HG03575 (cell line): ENCODE measurements around the gene THUMPD1.
A peak's percentile ranks its signal among the peaks of the same experiment; 100 is the strongest.
"Not testable (repeated sequence)": the region's sequence is repeated elsewhere in the genome, so short reads cannot be mapped to it uniquely, and the experiment has no call there.

ENCODE experiments used
- ATAC-seq: cut with Tn5 transposase; IDR thresholded peaks from one replicate; pipeline ENCODE4 v1.9.1; 2021; ENCODE audit not compliant: unreplicated experiment, insufficient number of reproducible peaks, low FRiP score; ENCODE audit errors: extremely low read depth

Gene THUMPD1, protein sequence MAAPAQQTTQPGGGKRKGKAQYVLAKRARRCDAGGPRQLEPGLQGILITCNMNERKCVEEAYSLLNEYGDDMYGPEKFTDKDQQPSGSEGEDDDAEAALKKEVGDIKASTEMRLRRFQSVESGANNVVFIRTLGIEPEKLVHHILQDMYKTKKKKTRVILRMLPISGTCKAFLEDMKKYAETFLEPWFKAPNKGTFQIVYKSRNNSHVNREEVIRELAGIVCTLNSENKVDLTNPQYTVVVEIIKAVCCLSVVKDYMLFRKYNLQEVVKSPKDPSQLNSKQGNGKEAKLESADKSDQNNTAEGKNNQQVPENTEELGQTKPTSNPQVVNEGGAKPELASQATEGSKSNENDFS

DNA sequence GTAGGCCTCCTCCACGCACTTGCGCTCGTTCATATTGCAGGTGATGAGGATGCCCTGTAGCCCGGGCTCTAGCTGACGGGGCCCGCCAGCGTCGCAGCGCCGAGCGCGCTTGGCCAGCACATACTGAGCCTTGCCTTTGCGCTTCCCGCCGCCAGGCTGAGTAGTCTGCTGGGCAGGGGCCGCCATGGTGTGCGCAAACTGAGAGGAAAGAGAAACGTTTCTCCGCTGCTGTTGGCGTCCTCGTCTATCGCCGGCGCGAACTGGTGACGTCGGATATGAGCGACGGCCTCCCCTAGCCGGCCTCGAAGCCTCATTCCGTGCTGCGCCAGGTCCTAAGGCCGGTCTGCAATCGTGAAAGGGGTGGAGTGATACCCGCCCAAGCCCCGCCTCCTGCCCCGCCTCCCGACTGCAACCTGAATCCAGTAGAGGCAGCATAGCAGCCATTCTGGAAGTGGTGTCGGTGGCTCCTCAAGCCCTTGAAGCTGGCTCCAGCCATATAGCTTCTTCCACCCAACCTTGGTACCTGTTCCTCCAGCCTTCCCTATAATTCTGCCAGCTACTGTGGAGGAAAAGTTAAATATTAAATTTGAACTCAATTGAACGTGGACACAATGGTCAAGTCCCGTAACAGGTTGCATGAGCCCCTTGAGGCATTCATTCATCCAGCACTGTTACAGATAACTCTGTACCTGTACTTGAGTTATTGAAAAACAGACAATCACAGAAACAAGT lies at the start of gene THUMPD1:
TSS of gene THUMPD1 (minus strand) at position 265 of the 732 bp plus-strand sequence. CDS start at position 186, 79 bp downstream.
- ATAC-seq = peak; percentile 30

DNA sequence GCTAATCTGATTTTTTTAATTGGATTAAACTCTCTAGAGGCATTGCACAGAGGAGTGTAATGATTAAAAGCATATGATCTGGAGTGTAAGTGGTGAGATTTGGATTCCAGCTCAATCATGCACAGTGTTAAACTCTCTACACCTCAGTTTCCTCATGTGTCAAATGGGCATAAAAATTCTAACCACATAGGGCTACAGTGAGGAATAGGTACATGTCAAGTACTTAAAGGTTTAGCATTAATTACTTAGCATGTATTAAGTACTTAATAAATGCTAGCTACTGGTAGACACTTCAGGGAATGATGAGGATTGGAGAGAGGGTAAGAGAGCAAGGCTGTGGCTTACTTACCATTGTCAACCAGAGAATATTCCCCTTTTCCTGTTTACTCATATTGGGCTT lies 47.5 kb upstream of the THUMPD1 start:
- no peak for ATAC-seq

DNA sequence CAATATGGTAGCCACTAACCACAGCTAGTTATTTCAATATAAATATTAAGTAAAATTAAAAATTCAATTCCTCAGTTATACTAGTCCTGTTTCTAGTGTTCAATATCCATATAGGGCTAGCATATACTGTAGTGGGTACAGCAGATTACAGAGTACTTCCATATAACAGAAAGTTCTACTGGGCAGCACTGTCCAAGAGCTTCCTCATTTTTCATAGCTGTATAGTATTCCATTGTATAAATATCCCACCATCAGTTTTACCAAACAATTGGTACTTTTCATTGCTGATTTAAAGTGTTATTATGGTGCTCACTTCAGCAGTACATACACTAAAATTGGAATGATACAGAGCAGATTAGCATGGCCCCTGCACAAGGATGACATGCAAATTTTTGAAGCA lies 42.6 kb upstream of the THUMPD1 start:
- ATAC-seq = no peak

DNA sequence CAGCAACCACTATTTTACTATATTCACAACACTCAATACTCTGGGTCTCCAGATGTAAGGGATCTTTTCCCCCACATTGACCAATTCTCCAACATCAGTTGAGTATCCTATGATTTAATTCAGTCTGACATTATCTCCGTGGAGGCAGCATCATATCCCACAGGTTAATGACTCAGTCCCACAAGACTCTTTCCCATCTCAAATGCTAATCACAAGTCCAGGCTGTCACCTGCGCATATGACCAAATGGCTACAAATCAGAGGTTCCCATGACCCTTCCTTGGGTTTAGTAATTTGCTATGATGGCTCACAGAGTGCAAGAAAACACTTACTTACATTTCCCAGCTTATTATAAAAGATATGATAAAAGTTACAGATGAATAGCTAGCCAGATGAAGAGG lies 40.9 kb upstream of the THUMPD1 start:
- ATAC-seq = no peak

DNA sequence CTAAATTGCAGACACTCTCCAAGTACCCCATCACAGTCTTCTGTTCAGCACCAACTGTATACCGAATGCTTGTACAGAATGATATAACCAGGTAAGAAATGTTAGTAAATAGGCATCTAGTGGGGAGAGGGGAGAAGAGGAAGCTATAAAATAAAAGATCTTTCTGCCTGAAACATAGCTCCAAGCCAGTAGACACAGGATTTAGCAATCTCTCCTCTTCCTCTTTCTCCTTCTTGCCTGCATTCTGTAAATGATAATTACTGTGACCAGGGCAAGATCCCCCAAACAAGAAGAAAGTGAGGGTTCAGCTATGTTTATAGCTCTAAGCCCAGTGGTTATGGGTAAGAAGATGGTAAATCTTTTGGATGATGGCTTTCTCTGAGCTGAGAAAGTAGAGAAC lies 40.1 kb upstream of the THUMPD1 start:
- no peak for ATAC-seq

DNA sequence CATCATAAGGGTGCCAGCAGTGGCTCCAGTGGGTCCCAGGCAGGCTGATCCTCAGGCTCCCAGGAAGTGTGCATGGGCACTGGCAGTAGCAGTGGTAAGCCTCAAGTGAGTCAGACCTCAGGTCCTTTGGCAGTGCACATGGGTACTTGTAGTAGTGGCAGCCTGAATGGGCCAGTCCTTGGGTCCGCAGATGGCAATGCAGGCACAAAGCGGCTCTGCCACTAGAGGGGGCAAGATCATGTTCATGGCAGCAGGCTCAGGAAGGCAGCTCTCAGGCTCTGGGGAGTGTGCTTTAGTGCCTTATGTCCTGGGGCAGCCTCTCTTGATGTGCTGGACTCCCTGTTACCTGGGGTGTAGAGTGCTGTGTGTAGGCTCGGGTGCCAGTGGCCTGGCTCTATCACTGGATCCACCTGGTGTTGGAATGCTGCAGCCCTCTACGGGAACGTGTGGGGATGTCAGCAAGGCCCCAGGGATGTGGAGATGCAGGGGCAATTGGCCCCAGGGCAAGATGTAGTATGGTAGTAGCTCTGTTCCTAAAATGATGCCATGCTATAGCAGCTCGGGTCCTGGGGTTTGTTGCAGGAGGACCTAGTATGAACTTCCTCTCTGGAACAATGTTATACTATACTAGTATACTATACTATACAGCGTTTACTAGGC lies 33.2 kb upstream of the THUMPD1 start:
- ATAC-seq = no peak

DNA sequence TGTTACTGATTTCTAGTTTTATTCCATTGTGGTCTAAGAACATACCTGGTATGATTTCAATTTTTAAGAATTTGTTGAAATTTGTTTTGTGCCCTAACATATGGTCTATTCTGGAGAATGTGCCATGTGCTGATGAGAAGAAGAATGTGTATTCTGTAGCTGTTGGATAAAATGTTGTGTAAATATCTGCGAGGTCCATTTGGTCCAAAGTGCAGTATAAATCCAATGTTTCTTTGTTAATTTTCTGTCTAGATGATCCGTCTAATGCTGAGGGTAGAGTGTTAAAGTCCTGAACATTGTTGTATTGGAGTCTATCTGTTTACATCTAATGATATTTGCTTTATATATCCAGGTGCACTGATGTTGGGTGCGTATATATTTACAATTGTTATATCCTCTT lies 32.1 kb upstream of the THUMPD1 start:
- no peak for ATAC-seq

DNA sequence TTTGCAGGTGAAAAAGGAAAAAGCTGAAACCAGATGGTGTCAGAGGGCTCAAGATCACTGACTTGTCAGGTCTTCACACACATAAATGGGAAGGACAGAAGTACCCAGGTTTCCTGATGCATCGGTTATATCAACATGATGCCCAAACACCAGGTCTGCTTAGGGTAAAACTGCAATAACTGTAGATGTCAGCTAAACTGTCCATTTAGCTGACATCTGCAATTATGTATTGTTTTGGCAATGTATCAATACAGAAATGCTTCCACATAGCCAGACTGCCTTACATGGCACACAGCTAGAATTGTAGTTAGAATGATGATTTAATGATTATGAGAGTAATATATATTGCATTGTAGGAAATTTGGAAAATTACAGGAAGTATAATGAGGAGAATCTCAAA lies 27.2 kb upstream of the THUMPD1 start:
- no peak for ATAC-seq

DNA sequence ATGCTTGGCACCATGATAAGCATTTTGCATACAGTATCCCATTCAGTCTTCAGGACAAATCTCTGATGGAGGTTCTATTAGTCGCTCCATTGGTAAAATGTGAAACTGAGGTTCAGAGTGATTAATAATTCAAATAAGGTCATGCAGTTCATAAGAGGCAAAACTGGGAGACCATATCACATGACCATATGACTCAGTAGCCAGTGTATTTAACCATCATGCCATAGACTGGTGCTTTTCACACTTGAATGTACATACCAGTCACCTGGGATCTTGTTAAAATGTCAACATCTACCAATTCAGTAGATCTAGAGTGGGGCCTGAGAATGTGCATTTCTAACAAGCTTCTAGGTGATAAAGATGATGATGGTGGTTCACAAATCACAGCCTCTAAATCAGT lies 26.5 kb upstream of the THUMPD1 start:
- ATAC-seq = no peak

DNA sequence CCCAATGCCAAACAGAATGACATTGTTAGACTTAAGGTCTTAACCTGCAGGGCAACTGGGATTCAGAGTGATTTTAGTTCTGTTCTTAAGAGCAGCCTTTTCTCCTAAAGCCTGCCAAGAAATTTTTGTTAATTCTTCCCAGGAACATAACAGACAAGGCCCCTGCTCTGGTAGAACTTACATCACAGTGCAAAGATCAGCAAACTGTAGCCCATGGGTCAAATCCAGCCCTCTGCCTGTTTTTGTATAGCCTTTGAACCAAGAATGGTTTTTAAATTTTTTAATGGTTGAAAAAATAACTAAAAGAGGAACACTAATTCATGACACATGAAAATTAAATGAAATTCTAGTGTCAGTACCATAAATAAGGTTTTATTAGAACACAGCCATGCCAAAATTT lies 26.0 kb upstream of the THUMPD1 start:
- ATAC-seq = no peak

DNA sequence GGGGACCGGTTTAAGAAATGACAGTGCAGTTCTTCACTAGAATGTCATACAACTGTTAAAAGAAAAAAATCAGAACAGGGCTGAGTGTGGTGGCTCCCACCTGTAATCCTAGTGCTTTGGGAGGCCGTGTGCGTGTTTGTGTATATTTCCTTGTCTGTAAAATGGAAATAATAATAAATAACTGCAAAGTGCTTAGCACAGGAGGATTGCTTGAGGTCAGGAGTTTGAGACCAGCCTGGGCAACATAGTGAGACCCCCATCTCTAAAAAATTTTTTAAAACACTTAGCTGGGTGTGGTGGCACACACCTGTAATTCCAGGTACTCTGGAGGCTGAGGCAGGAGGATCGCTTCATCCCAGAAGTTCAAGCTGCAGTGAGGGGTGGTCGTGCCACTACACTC lies 24.7 kb upstream of the THUMPD1 start:
- no peak for ATAC-seq

DNA sequence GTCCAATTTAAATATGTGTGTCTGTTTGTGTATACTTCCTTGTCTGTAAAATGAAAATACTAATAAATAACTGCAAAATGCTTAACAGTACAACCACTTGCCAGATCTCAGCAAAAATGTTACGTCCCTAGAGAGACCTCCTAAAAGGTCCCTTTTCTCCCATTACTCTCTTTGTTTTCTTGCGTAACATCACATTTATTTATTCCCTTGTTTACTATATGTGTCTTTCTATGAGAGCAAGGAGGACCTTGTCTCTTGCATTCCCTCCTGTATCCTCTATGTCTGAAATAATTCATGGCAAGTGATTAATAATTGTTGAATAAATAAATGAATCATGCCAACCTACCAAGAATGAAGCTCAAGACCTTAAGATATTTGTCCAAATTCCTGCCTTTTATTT lies 24.1 kb upstream of the THUMPD1 start:
- no peak for ATAC-seq

DNA sequence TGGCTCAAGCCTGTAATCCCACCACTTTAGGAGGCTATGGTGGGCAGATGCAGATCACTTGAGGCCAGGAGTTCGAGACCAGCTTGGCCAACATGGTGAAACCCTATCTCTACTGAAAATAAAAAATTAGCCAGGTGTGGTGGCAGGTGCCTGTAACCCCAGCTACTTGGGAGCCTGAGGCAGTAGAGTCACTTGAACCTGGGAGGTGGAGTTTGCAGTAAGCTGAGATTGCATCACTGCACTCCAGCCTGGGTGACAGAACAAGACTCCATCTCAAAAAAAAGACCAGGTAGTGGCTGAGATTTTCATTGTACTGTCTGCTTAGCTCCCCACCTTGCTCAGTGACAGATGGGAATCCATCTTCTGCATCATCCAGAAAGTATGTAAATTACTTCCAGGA lies 22.8 kb upstream of the THUMPD1 start:
- not testable (repeated sequence) for ATAC-seq

DNA sequence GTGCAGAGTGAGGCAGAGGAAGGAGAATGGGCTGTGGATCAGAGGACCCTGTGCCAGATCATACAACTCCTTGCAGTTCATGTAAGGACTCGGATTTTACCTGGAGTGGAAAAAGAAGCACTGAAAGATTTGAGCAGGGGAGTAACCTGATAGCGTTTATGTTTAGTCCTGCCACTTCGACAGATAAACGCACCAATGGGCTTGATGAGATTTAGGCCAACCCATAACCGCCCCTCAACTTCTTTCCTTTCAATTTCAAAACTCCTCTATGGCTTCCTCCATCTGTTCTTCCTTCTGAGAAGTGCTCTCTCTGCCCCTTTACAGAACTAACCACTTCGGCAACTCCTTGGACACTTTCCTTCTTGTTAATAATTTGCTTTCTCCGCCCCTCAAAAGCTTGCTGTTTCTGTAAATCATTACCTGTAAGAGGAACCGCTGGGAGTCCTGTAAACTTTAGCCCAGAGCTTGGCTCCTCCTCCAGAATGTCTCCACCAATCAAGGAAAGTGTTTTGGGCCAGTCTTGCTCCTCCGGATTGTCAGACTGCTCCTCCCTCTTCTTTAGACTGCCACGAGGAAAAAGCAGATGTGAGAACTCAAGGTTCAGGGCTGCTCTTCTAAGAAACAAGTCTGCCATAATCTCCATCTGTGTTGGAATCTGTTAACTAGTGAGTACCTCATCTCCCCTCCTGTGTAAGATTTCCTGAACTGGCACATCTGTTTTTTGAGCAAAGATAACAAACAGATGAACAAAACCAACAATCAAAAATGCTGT lies 22.0 kb upstream of the THUMPD1 start, which contains the start of gene ACSM3:
TSS of gene ACSM3 (plus strand) at position 554 of the 772 bp plus-strand sequence. CDS start 6,021 bp downstream, outside the sequence.
- ATAC-seq = peak; percentile 78

DNA sequence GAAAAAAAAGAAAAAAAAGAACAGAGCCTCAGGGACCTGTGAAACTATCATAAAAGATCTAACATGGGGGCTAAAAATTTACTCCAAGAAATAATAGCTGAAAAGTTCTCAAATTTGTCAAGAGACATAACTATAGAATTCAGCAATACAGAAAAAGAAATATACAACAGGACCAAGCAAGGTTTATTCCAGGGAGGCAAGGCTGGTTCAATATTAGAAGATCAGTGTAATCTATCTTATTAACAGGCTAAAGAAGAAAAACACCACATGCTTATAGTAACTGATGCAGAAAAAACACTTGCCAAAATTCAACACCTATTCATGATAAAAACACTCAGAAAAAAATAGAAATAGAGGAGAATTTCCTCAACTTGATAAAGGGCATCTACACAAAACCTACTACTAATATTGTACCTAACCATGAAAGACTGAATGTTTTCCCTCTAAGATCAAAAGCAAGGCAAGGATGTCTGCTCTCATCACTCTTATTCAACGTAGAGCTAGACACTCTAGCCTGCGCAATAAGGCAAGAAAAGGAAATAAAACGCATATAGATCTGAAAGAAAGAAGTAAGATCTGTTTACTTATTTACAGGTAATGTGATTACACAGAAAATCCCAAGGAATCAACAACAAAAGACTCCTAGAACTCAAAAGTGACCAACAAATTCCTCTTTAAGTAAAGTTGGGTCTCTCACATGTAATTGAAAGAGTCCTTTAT lies 20.9 kb upstream of the THUMPD1 start:
- no peak for ATAC-seq

DNA sequence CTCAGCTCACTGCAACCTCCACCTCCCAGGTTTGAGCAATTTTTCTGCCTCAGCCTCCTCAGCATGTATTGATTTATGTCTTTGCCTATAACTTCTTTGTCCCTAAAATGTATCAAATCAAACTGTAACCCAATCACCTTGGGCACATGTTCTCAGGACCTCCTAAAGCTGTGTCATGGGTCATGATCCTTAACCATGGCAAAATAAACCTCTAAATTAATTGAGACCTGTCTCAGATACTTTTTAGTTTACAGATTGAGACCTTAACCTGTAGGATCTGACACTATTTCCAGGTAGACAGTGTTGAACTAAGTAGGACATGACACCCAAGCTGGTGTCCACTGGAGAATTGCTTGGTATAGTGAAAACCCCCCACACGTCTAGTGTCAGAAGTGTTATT lies 19.6 kb upstream of the THUMPD1 start:
- ATAC-seq = no peak

DNA sequence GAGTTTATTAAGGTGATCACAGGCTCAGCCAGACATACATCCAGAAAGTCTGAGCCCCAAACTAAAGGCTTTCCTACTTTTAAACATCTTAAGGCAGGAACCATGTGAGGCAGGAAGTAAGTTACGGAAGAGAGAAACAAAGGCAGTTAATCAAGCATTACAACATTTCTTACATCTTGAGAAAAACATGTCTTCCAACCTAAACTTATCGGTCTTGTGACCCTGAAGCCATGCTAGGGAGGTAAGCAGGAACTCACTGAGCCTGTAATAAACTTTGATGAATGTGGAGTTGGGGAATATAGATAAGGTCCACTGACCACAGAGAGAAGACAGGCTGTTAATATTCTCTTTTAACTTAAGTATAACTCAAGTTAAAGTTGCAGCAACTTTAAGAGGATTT lies 18.7 kb upstream of the THUMPD1 start:
- no peak for ATAC-seq

DNA sequence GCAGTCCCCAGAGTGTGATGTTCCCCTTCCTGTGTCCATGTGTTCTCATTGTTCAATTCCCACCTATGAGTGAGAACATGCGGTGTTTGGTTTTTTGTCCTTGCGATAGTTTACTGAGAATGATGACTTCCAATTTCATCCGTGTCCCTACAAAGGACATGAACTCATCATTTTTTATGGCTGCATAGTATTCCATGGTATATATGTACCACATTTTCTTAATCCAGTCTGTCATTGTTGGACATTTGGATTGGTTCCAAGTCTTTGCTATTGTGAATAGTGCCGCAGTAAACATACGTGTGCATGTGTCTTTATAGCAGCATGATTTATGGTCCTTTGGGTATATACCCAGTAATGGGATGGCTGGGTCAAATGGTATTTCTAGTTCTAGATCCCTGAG lies 14.2 kb upstream of the THUMPD1 start:
- ATAC-seq = not testable (repeated sequence)

DNA sequence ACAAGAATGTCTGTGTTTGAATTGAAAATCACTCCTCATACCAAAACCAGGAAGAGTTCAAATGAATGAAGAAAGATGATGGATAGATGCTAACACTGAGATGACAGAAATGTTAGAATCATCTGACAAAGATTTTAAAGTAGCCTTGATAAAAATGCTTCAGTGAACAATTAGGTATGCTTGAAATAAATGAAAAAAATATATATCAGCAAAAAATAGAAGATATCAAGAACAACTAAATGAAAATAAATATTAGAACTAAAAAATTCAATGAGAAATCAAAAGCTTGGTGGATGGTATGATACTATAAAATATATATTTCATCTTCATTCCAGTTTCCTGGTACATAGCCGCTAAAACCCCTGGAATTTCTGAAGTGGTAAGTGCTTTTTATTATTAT lies 13.6 kb upstream of the THUMPD1 start:
- no peak for ATAC-seq
